Cardiac fibroblast (primary cell): Measurements from ENCODE around the gene FAM13A.
"Not testable (repeated sequence)": the region's sequence is repeated elsewhere in the genome, so short reads cannot be mapped to it uniquely, and the experiment has no call there.

Experiments
- DNase-seq, 2 donors: peaks; one replicate each; pipeline versions ENCODE4 v3.0.0 to v3.0.0-alpha.2; 2010; ENCODE audit warnings: low read depth in 2 of 2
- H3K4me3 ChIP-seq, 2 donors: replicated peaks in 1 of 2; 1 replicate in 1 of 2; 2 replicates in 1 of 2; pipeline ENCODE4 v1.5.1; 2011; ENCODE audit warnings: low read depth in 2 of 2, low read length in 2 of 2, mild to moderate bottlenecking in 2 of 2, moderate library complexity in 1 of 2
- TF ChIP-seq, protein P1 (sequence below): IDR thresholded peaks from one replicate; pipeline ENCODE4 v1.5.1; 2011; ENCODE audit warnings: low read depth, mild to moderate bottlenecking, low read length, inconsistent platforms

Gene FAM13A

DNA sequence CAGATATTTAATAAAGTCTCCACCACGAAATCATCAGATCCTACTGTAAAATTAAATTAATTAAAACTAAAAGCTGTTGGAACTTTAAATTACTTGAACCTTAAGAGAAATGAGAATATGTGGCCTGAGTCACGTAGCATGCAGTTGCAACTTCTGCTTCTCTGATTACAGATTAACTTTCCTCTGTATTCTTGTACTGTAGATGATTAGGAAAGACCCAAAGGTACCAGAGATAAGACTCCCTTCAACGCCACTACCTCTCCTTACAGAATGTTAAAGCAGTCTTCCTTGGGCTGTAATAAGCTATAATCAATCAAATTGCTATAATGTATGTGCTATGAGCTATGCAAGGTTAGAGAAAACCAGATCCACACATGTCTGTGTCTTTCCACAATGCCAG, 47.9 kb downstream of the FAM13A start:
- TF ChIP-seq, protein P1, sequence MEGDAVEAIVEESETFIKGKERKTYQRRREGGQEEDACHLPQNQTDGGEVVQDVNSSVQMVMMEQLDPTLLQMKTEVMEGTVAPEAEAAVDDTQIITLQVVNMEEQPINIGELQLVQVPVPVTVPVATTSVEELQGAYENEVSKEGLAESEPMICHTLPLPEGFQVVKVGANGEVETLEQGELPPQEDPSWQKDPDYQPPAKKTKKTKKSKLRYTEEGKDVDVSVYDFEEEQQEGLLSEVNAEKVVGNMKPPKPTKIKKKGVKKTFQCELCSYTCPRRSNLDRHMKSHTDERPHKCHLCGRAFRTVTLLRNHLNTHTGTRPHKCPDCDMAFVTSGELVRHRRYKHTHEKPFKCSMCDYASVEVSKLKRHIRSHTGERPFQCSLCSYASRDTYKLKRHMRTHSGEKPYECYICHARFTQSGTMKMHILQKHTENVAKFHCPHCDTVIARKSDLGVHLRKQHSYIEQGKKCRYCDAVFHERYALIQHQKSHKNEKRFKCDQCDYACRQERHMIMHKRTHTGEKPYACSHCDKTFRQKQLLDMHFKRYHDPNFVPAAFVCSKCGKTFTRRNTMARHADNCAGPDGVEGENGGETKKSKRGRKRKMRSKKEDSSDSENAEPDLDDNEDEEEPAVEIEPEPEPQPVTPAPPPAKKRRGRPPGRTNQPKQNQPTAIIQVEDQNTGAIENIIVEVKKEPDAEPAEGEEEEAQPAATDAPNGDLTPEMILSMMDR: no peak
- no peak overlapping the region for H3K4me3 ChIP-seq
- no peak for DNase-seq

DNA sequence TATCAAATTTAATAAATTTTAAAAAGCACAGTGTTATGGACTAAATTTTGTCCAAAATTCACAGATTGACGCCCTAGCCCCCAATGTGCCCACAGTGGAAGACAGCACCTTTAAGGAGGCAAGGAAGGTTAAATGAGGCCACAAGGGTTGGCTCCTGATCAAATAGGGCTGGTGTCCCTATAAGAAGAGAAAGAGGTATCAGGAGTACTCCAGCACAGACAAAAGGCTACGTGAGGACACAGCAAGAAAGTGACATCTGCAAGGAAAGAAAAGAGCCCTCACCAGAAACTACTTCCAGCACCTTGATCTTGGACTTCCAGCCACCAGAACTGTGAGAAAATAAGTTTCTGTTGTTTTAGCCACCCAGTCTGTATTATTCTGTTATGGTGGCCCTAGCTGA, 48.8 kb downstream of the FAM13A start:
- H3K4me3 ChIP-seq: no peak overlapping the region
- no peak for DNase-seq
- TF ChIP-seq, protein P1: no peak

DNA sequence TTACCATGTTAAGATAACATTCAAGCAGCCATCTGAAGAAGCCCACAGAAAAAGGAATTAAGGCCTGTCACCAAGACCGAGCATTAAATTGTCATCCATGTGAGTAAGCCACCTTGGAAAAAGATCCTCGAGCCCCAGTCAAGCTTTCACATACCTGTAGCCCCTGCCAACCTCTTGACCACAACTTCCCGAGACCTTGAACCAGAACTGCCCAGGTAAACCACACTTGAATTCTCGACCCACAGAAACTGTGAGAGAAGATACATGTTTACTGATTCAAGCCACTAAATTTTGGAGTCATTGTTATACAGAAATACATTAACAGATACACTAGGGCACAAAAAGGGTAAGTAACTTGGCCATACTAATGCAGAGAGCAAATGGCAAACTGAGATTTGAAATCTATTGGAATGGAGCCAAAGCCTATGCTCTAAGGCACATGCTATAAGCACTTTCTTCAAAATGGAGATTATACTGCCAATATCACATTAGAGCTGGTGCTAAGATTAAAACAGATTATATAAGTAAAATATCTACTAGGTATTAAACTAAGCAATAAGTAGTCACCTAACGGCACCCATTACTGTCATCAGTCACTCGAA, 49.5 kb downstream of the FAM13A start:
- H3K4me3 ChIP-seq: no peak overlapping the region
- TF ChIP-seq, protein P1: no peak
- DNase-seq: no peak

DNA sequence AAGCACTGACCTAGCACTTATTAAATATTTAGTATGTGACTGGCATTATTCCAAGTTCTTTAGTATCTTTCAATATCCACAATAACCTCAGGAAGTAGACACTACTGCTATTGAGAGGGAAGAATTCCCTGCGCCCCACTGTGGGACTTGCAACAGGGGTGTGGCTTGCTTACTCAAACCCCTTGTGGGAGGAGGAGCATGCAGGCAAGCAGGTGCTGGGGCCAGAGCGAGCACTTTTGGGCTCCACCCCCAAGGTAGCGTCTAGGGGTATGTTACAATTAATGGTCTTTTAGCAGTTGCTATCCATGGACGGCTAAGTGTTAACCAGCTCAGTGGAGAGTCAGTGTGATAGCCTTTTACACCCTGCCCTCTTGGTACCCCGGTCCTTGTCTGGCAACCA, 50.7 kb downstream of the FAM13A start:
- TF ChIP-seq, protein P1: no peak
- H3K4me3 ChIP-seq: no peak overlapping the region
- DNase-seq: no peak

DNA sequence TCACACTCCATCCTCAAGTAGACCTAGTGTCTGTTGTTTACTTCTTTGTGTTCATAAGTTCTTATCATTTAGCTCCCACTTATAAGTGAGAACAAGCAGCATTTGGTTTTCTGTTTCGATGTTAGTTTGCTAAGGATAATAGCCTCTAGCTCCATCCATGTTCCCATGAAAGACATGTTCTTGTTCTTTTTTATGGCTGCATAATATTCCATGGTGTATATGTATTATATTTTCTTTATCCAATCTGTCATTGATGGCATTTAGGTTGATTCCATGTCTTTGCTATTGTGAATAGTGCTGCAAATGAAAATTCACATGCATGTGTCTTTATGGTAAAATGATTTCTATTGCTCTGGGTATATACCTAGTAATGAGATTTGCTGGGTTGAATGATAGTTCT, 51.9 kb downstream of the FAM13A start:
- DNase-seq: not testable (repeated sequence)

DNA sequence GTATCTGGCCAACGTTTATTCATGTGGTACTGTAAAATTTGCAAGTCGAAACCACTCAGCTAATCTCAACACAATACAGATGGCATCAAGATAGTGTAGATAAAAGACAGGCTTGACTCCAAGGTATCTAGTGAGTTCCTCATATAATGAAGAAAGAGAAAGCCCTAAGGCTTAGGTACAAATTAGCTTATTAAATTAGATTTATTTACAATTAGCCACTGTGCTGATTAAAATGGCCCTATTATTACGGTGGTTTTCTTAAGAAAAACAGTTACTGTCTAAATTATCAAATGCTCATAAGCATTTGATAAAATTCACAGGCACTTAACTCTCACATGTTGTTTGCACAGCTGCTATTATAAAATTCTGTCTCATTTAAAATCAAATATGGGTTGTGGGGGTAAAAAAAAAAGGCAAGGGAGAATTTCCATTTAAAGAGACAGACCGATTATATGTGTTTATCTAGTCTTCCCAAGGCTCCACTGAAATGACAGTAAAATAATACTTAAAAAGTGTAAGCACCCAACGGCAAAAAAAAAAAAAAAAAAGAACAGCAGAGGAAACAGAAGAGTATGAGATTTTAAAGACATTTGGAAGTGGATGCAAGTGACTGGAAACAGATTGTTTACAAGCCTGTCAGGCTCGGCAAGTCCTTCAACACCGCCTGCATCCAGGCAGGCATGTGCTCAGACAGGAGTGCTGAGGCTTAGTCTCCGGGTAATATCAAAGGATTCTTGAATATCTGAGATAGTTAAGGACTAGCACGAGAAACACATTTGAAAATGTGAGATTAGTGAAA, 55.1 kb downstream of the FAM13A start:
- H3K4me3 ChIP-seq: no peak overlapping the region
- TF ChIP-seq, protein P1: no peak
- peak in 1 of 2 donors; percentile 19 for DNase-seq

More for the DNA sequence above, 51.9 kb downstream of the FAM13A start:
- H3K4me3 ChIP-seq: not testable (repeated sequence)

DNA sequence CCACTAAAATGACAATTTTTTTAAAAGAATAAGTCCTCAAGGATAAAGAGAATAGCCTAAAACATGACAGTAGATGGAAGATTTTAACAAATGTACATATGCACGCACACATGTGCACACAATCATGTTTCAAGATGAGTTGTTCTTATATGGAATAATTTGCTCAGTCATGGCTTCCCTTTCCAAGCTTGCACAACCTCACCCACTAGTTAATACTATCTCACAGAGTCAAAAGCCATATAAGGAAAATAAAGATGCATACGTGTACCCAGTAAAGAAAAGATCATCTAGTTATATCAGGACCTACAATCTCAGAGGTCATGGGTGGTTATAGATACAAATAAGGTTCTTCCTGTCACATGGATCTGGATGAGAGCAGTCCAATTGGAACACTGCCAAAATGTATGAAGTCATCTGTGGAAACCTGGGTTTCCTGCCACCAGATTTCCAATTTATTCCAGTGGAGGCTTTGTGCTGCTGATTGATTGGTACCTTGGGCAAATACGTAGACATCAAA, 56.1 kb downstream of the FAM13A start:
- DNase-seq: peak; percentile 48 to 80
- TF ChIP-seq, protein P1: no peak
- no peak overlapping the region for H3K4me3 ChIP-seq
